Measurements from ENCODE around the gene PANX3.

GRCh38 chr11:124657904-124658303, 46.7 kb downstream of the PANX3 start:
- TF ChIP-seq CTCF (IDR thresholded peaks at IDR 0.05): no peak
- TF ChIP-seq POLR2A (IDR thresholded peaks at IDR 0.05): no peak
- no peak for TF ChIP-seq EP300 (IDR thresholded peaks at IDR 0.05)
- no peak for TF ChIP-seq POLR2AphosphoS5 (IDR thresholded peaks at IDR 0.05)

Data from gastroesophageal sphincter (tissue), 3 donors.